Neural progenitor cell (in vitro differentiated cells): ENCODE results near the gene VWA8. TPM values are rescaled to one million over a fixed set of nuclear protein-coding genes. Genes with fewer than 3 reads are reported as not detected.

ENCODE experiments used
- DNase-seq: peaks from one replicate; pipeline ENCODE4 v3.0.0-alpha.2; 2016; ENCODE audit warnings: low spot score
- H2AFZ ChIP-seq: fragments of 200-600 bp; sonication (generic); replicated peaks from 2 replicates; pipeline ENCODE4 v1.6.1; 2016; ENCODE audit warnings: antibody characterized with exemption
- H3F3A ChIP-seq: fragments of 200-600 bp; sonication (generic); 2 replicates; pipeline ENCODE4 v1.6.1; 2016; ENCODE audit warnings: antibody characterized with exemption, low read depth
- H3K27ac ChIP-seq: fragments of 200-600 bp; sonication (generic); 2 replicates; pipeline ENCODE4 v1.5.1; 2016; ENCODE audit warnings: mild to moderate bottlenecking
- H3K27me3 ChIP-seq: fragments of 200-600 bp; sonication (generic); 2 replicates; pipeline ENCODE4 v1.6.1; 2016; ENCODE audit warnings: mild to moderate bottlenecking, moderate library complexity
- H3K36me3 ChIP-seq: fragments of 200-600 bp; sonication (generic); 2 replicates; pipeline ENCODE4 v1.5.1; 2016
- H3K4me1 ChIP-seq: fragments of 200-600 bp; sonication (generic); 2 replicates; pipeline ENCODE4 v1.6.1; 2016; ENCODE audit warnings: mixed run types
- H3K4me2 ChIP-seq: fragments of 200-600 bp; sonication (generic); 2 replicates; pipeline ENCODE4 v1.6.1; 2016
- H3K4me3 ChIP-seq: fragments of 200-600 bp; sonication (generic); 2 replicates; pipeline ENCODE4 v1.5.1; 2016
- H3K79me2 ChIP-seq: fragments of 200-600 bp; sonication (generic); 2 replicates; pipeline ENCODE4 v1.6.1; 2016; ENCODE audit warnings: low read depth
- H3K9ac ChIP-seq: fragments of 200-600 bp; sonication (generic); 2 replicates; pipeline ENCODE4 v1.6.1; 2016
- H3K9me3 ChIP-seq: fragments of 200-600 bp; sonication (generic); 2 replicates; pipeline ENCODE4 v1.5.1; 2016; ENCODE audit warnings: low read depth
- H4K20me1 ChIP-seq: fragments of 200-600 bp; sonication (generic); 2 replicates; pipeline ENCODE4 v1.6.1; 2016; ENCODE audit warnings: low read depth
- H3K27ac Mint-ChIP-seq: 3 replicates; pipeline ENCODE4 v1.8.0; 2021; ENCODE audit warnings: mixed read lengths
- H3K27me3 Mint-ChIP-seq: 2 replicates; pipeline ENCODE4 v1.8.0; 2022; ENCODE audit warnings: low read depth, mild to moderate bottlenecking, inconsistent platforms, moderate library complexity, mixed read lengths; ENCODE audit not compliant: insufficient read depth
- H3K36me3 Mint-ChIP-seq: 3 replicates; pipeline ENCODE4 v1.8.0; 2021; ENCODE audit warnings: mixed read lengths
- H3K4me1 Mint-ChIP-seq: 3 replicates; pipeline ENCODE4 v1.8.0; 2021; ENCODE audit warnings: mixed read lengths
- H3K4me3 Mint-ChIP-seq: 3 replicates; pipeline ENCODE4 v1.8.0; 2021; ENCODE audit warnings: mild to moderate bottlenecking, moderate library complexity, mixed read lengths
- H3K9me3 Mint-ChIP-seq: 3 replicates; pipeline ENCODE4 v1.8.0; 2020; ENCODE audit warnings: mixed read lengths
- EZH2 ChIP-seq: fragments of 200-600 bp; sonication (generic); IDR thresholded peaks from 2 replicates; pipeline ENCODE4 v1.6.1; 2017; ENCODE audit warnings: antibody characterized with exemption, mild to moderate bottlenecking, moderate library complexity
- EZH2phosphoT487 ChIP-seq: fragments of 200-600 bp; sonication (generic); IDR thresholded peaks from 2 replicates; pipeline ENCODE4 v1.6.1; 2017; ENCODE audit warnings: antibody characterized with exemption
- total RNA-seq: library from RNA; depleted of rRNA; stranded (reverse); fragments of >200 nt; gene quantifications from 2 replicates; pipeline ENCODE4 v1.2.3, GENCODE V29; 2015; ENCODE audit warnings: low replicate concordance
- TF ChIP-seq, protein P1 (sequence below): fragments of 200-600 bp; sonication (generic); IDR thresholded peaks from 2 replicates; pipeline ENCODE4 v1.5.1; 2017; ENCODE audit warnings: antibody characterized with exemption, mild to moderate bottlenecking

VWA8 gene
- total RNA-seq, 1 donor from 2014 or later = 12.6 TPM

DNA sequence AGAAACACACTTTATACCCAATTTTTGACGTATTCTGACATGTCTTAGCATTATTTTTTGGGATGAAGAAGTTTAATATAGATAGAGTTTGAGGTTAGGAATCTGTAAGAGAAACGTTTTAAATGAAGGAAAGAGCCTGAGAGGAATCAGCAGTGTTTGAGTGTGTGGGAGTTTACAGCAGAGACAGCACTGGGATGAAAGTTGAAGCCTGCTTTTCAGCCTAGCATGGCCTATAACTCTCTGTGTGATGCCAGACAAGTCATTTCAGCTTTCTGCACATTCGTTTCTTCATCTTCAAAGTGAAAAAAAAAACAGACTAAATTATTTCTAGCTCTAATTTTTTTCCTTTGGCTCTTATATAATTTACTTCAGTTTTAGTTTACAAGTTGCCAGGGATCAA is 326.5 kb downstream of the VWA8 start:
- no peak overlapping the region for H3K4me3 Mint-ChIP-seq
- Histone ChIP-seq H3K4me2 (no peak overlapping the region), H3K9ac (no peak overlapping the region), H3K9me3 (no peaks in the 10 kb centered on the region), H3K4me3 (no peak overlapping the region), H3K36me3 (no peaks in the 10 kb centered on the region), H4K20me1 (no peaks in the 10 kb centered on the region), H3K27me3 (no peaks in the 10 kb centered on the region), H3F3A (no peaks in the 10 kb centered on the region), H3K79me2 (no peaks in the 10 kb centered on the region), H3K27ac (no peak overlapping the region), H2AFZ (no peak overlapping the region), H3K4me1 (peaks cover 11% of the 10 kb centered on the region)
- peaks cover 20% of the 10 kb centered on the region for H3K4me1 Mint-ChIP-seq
- H3K27ac Mint-ChIP-seq = no peak overlapping the region
- TF ChIP-seq EZH2phosphoT487 = no peak
- TF ChIP-seq, protein P1, sequence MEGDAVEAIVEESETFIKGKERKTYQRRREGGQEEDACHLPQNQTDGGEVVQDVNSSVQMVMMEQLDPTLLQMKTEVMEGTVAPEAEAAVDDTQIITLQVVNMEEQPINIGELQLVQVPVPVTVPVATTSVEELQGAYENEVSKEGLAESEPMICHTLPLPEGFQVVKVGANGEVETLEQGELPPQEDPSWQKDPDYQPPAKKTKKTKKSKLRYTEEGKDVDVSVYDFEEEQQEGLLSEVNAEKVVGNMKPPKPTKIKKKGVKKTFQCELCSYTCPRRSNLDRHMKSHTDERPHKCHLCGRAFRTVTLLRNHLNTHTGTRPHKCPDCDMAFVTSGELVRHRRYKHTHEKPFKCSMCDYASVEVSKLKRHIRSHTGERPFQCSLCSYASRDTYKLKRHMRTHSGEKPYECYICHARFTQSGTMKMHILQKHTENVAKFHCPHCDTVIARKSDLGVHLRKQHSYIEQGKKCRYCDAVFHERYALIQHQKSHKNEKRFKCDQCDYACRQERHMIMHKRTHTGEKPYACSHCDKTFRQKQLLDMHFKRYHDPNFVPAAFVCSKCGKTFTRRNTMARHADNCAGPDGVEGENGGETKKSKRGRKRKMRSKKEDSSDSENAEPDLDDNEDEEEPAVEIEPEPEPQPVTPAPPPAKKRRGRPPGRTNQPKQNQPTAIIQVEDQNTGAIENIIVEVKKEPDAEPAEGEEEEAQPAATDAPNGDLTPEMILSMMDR = no peak
- no peak for TF ChIP-seq EZH2
- peaks cover 1% of the 10 kb centered on the region for H3K36me3 Mint-ChIP-seq
- DNase-seq = no peak
- H3K9me3 Mint-ChIP-seq = no peaks in the 10 kb centered on the region
- H3K27me3 Mint-ChIP-seq = no peaks in the 10 kb centered on the region

DNA sequence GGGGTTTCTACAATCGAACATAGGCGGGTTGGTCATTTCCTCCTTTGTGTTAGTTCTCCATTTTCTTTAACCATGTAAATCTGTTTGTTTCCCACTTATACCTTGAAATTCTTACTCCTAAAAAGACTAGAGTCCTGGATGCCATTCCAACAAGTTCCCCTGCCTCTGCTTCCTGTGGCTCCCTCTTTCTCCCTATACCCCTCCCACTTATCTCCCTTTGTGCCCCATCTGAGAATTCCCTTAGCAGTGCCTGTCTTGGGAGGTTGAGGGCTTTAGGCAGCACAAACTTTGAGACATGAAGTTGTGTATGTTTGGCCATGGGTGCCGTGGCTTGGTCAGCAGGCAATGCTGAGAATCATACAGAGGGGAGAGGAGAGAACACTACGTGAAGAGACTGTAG is 327.1 kb downstream of the VWA8 start:
- Histone ChIP-seq H3K36me3 (no peaks in the 10 kb centered on the region), H2AFZ (no peak overlapping the region), H4K20me1 (no peaks in the 10 kb centered on the region), H3K4me2 (no peak overlapping the region), H3K4me3 (no peak overlapping the region), H3K9me3 (no peaks in the 10 kb centered on the region), H3K9ac (no peak overlapping the region), H3K27me3 (no peaks in the 10 kb centered on the region), H3K27ac (no peak overlapping the region), H3K4me1 (peaks cover 11% of the 10 kb centered on the region), H3F3A (no peaks in the 10 kb centered on the region), H3K79me2 (no peaks in the 10 kb centered on the region)
- TF ChIP-seq EZH2 (no peak), EZH2phosphoT487 (no peak)
- TF ChIP-seq, protein P1 = no peak
- Mint-ChIP-seq H3K4me1 (peaks cover 18% of the 10 kb centered on the region), H3K9me3 (peaks cover 2% of the 10 kb centered on the region), H3K4me3 (no peak overlapping the region), H3K36me3 (peaks cover 1% of the 10 kb centered on the region), H3K27me3 (no peaks in the 10 kb centered on the region), H3K27ac (no peak overlapping the region)
- no peak for DNase-seq

DNA sequence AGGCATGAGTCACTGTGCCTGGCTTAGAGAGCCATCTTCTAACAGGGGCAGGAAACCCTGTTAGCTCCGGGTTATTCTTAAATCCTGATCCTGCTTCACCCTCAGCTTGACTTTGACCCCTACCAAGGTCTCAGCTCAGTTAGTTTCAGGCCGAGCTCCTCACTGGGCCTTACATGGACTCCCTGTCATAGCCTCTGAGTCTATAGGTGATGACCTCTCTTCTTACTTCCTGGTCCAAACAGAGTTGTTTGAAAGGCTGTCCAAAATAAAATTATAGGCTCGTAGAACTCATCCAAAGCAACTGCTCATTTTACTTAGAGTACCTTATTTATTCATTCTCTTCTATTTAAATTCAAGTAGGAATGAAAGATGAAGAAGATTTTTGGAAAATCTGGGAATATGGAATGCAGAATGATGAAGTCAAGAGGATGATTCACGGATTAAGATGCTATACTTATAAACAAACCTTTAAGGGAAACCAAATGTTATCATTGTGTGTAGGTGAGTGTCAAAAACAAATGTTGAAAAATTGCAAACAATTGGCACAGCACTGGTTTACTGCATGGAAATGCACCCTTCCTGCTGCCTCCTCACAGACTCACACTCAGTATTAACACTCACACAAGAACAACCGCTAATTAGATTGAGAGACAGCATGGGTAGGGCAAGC is 329.5 kb downstream of the VWA8 start:
- H3K4me3 ChIP-seq = no peak overlapping the region
- H3K79me2 ChIP-seq = no peaks in the 10 kb centered on the region
- no peaks in the 10 kb centered on the region for H4K20me1 ChIP-seq
- no peaks in the 10 kb centered on the region for H3K9me3 ChIP-seq
- no peak for TF ChIP-seq EZH2
- TF ChIP-seq, protein P1 = no peak
- no peak for TF ChIP-seq EZH2phosphoT487
- no peak overlapping the region for H3K9ac ChIP-seq
- no peak for DNase-seq
- peaks cover 12% of the 10 kb centered on the region for H3K4me1 Mint-ChIP-seq
- peaks cover 1% of the 10 kb centered on the region for H3K36me3 Mint-ChIP-seq
- H3K27ac ChIP-seq = no peak overlapping the region
- H3K27me3 Mint-ChIP-seq = no peaks in the 10 kb centered on the region
- H3K27me3 ChIP-seq = no peaks in the 10 kb centered on the region
- no peaks in the 10 kb centered on the region for H3K36me3 ChIP-seq
- no peak overlapping the region for H3K4me3 Mint-ChIP-seq
- H3K4me1 ChIP-seq = peaks cover 11% of the 10 kb centered on the region
- H3F3A ChIP-seq = no peaks in the 10 kb centered on the region
- H3K9me3 Mint-ChIP-seq = peaks cover 2% of the 10 kb centered on the region
- H3K27ac Mint-ChIP-seq = no peak overlapping the region
- no peak overlapping the region for H3K4me2 ChIP-seq
- no peak overlapping the region for H2AFZ ChIP-seq
